HAP-1 (cell line): Measurements from ENCODE around the gene TBXAS1.
A peak's percentile ranks its signal among the peaks of the same experiment; 100 is the strongest.

Experiments used
- DNase-seq, 2 experiments: peaks; one replicate each; pipeline ENCODE4 v3.0.0-alpha.2; 2016 to 2020; ENCODE audit warnings: low spot score in 2 of 2
- H3K27me3 ChIP-seq: fragments of 250-450 bp; sonication (Bioruptor Pico); 2 replicates; pipeline ENCODE4 v1.5.1; 2020; ENCODE audit warnings: low read depth, mild to moderate bottlenecking, moderate library complexity
- H3K36me3 ChIP-seq: fragments of 250-450 bp; sonication (Bioruptor Pico); replicated peaks from 2 replicates; pipeline ENCODE4 v1.5.1; 2020; ENCODE audit warnings: mild to moderate bottlenecking
- H3K4me1 ChIP-seq: fragments of 250-450 bp; sonication (Bioruptor Pico); 2 replicates; pipeline ENCODE4 v1.5.1; 2020; ENCODE audit warnings: mild to moderate bottlenecking
- H3K4me3 ChIP-seq: fragments of 250-450 bp; sonication (Bioruptor Pico); 2 replicates; pipeline ENCODE4 v1.5.1; 2020; ENCODE audit warnings: mild to moderate bottlenecking, moderate library complexity
- H3K9me3 ChIP-seq: fragments of 250-450 bp; sonication (Bioruptor Pico); 2 replicates; pipeline ENCODE4 v1.5.1; 2020; ENCODE audit warnings: mild to moderate bottlenecking, moderate library complexity
- in situ Hi-C: fragments of 300-500 bp; cut with MboI; formaldehyde crosslinking; loops from 3 replicates; pipeline ENCODE4 v1.14.3; 2020; ENCODE audit warnings: low sequenced_read_pairs, inconsistent platforms, mixed read lengths

The TBXAS1 gene

DNA sequence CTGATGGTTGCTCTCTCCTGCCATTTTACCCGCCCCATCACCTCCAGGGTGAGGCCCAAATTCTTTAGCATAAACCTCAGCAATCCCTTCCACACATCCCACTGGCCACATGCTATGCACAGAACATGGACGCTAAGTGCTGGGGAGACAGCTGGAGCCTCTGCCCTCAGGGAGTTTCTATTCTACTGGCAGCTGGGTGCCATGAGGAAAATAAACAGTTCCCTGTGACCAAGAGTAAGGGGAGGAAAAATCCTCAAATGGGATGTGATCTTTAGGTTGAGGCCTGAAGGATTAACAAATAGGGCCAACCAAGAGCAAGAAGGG, 232.5 kb downstream of the TBXAS1 start:
- H3K4me1 ChIP-seq: no peaks in the 10 kb centered on the region
- DNase-seq: no peak
- H3K9me3 ChIP-seq: no peaks in the 10 kb centered on the region
- no peaks in the 10 kb centered on the region for H3K27me3 ChIP-seq
- in situ Hi-C loops: no loop called here
- no peaks in the 10 kb centered on the region for H3K36me3 ChIP-seq
- no peak overlapping the region for H3K4me3 ChIP-seq

- H3K27me3 ChIP-seq: no peaks in the 10 kb centered on the region
- in situ Hi-C loops: no loop called here
- peak overlapping the region; percentile 40 for H3K4me3 ChIP-seq
- H3K4me1 ChIP-seq: no peaks in the 10 kb centered on the region
- 0 out of 2 replicates have a peak, but pooled peaks cover 2% of the 10 kb centered on the region for H3K9me3 ChIP-seq
- peak in 1 of 2 experiments; percentile 22 for DNase-seq
- no peaks in the 10 kb centered on the region for H3K36me3 ChIP-seq
Measured at GRCh38 chr7:140062118-140062527, 233.1 kb downstream of the TBXAS1 start.

DNA sequence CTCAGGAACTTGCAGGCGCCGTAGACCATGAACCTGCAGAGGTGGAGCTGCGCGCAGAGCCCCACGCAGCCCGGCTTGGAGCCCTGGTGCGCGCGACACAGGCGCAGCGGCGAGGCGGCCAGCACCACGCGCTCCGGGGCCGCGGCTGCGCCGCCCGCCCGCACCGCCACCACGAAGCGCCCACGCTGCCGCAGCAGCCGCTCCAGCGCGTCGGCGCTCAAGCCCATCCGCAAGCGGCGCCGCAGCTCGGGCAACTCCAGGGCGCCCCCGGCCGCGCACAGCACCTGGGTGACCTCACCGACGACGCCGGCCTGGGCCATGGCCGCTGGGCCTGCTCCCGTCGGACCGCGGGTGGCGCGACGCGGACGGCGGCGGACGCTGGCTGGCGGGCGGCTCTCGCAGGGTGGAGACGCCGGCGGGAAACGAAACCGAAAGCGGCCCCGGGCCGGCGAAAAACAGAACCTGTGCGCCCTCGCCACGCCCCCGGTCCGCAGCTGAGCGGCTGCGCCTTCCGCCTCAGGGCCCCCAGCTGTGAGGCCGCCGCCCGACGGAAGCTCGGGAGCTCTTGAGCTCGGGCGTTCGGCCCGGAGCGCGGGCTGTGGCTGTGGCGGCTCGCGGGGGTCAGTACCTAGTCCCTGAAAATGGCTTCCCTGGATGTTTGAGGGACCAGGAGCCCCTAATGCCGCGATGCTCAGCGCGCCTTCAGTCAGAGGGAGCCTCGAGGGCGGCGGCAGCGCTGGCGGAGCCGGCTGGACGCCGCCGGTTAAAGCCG, 233.7 kb downstream of the TBXAS1 start, which contains the start of gene PARP12:
Gene PARP12 (minus strand): TSS at position 424 of the 772 bp plus-strand sequence. CDS start 104 bp downstream, at position 320.
- peak; percentile 43 to 80 for DNase-seq
- in situ Hi-C loops: no loop called here
- H3K27me3 ChIP-seq: no peaks in the 10 kb centered on the region
- H3K4me3 ChIP-seq: peak within 1 kb of the TSS; percentile 40
- 0 out of 2 replicates have a peak, but pooled peaks cover 2% of the 10 kb centered on the region for H3K9me3 ChIP-seq
- H3K4me1 ChIP-seq: no peaks in the 10 kb centered on the region
- H3K36me3 ChIP-seq: no peaks in the 10 kb centered on the region

DNA sequence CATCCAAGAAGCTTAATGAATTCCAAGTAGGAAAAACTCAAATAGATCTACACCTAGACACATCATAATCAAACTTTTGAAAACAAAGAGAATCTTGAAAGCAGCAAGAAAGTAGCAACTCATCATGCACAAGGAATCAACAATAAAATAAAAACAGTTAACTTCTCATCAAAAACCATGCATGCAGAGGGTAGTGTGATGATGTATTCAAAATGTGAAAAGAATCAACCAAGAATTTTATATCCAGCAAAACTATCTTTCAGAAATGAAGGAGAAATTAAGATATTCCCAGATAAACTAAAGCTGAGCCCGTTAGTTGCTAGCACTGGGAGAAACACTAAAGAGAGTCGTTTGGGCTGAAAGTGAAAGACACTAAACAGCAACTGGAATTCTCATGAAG, 238.0 kb downstream of the TBXAS1 start:
- Histone ChIP-seq H3K9me3 (0 out of 2 replicates have a peak, but pooled peaks cover 4% of the 10 kb centered on the region), H3K27me3 (no peaks in the 10 kb centered on the region), H3K36me3 (no peaks in the 10 kb centered on the region), H3K4me3 (no peak overlapping the region), H3K4me1 (no peaks in the 10 kb centered on the region)
- in situ Hi-C loops: no loop called here
- no peak for DNase-seq

GRCh38 chr7:140068033-140068432, 239.0 kb downstream of the TBXAS1 start:
- DNase-seq: no peak
- 0 out of 2 replicates have a peak, but pooled peaks cover 4% of the 10 kb centered on the region for H3K9me3 ChIP-seq
- H3K36me3 ChIP-seq: no peaks in the 10 kb centered on the region
- H3K27me3 ChIP-seq: no peaks in the 10 kb centered on the region
- no peaks in the 10 kb centered on the region for H3K4me1 ChIP-seq
- no peak overlapping the region for H3K4me3 ChIP-seq
- in situ Hi-C loops: no loop called here

DNA sequence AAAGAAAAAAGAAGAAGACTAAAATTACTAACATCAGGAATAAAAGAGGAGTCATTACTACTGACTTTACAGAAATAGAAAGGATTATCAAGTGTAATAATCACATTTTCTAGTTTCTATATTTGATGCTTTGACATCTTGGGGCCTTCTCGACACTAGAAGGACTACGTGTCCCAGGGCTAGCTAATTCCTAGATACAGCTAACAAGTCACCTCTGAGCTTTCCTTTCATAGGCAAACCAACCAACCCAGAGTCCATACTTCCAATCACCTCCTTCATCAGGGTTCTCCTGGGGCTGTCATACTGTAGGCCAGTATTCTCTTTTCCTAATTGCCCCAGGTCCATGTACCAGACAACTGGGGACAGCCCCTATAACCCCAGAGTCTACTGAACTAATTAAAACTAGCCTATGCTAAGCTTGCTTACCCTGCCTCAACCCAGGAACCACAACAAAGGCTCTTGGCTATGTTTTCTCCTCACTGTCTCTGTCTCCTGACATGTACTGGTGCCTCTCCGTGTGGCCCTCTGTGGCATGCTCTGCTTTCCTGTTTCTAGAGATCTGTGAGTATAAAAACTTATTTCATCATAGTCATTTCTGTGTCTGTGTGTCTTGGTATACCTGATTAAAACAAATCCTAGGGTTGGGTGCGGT, 240.4 kb downstream of the TBXAS1 start:
- in situ Hi-C loops: no loop called here

More for the DNA sequence above, 240.4 kb downstream of the TBXAS1 start:
- no peaks in the 10 kb centered on the region for H3K36me3 ChIP-seq
- 0 out of 2 replicates have a peak, but pooled peaks cover 4% of the 10 kb centered on the region for H3K9me3 ChIP-seq
- no peaks in the 10 kb centered on the region for H3K4me1 ChIP-seq
- no peak for DNase-seq
- no peaks in the 10 kb centered on the region for H3K27me3 ChIP-seq
- no peak overlapping the region for H3K4me3 ChIP-seq
